HepG2 (cell line): ENCODE data around the gene EIF3A. TPM values are rescaled to one million over a fixed set of nuclear protein-coding genes. Genes with fewer than 3 reads are reported as not detected.

Experiments used
- ADNP ChIP-seq: sonication (generic); formaldehyde crosslinking; IDR thresholded peaks from 2 replicates; pipeline ENCODE4 v1.4.0; 2020; ENCODE audit warnings: missing genetic modification reagents
- ARNT2 ChIP-seq: sonication (generic); formaldehyde crosslinking; IDR thresholded peaks from 2 replicates; pipeline ENCODE4 v1.8.0; 2022; ENCODE audit warnings: mild to moderate bottlenecking, low read depth, missing genetic modification reagents, moderate library complexity
- BORCS8-MEF2B ChIP-seq: sonication (generic); formaldehyde crosslinking; IDR thresholded peaks from 2 replicates; pipeline ENCODE4 v1.8.0; 2022; ENCODE audit warnings: mild to moderate bottlenecking, missing genetic modification reagents
- BRD4 ChIP-seq: sonication (generic); formaldehyde crosslinking; IDR thresholded peaks from 2 replicates; pipeline ENCODE4 v1.4.0; 2020; ENCODE audit warnings: missing genetic modification reagents
- FOXK1 ChIP-seq: sonication (generic); formaldehyde crosslinking; IDR thresholded peaks from 2 replicates; pipeline ENCODE4 v1.4.0; 2020; ENCODE audit warnings: low read depth, missing genetic modification reagents, borderline replicate concordance
- GLI4 ChIP-seq: sonication (generic); formaldehyde crosslinking; IDR thresholded peaks from 2 replicates; pipeline ENCODE4 v1.5.1; 2020; ENCODE audit warnings: missing genetic modification reagents, mild to moderate bottlenecking, moderate library complexity, borderline replicate concordance
- GTF3A ChIP-seq: sonication (generic); formaldehyde crosslinking; conservative IDR thresholded peaks from 2 replicates; pipeline ENCODE4 v1.4.0; 2020; ENCODE audit warnings: mild to moderate bottlenecking, missing genetic modification reagents
- IRX3 ChIP-seq: sonication (generic); formaldehyde crosslinking; IDR thresholded peaks from 2 replicates; pipeline ENCODE4 v1.8.1; 2023; ENCODE audit warnings: mild to moderate bottlenecking, low read depth, missing genetic modification reagents, borderline replicate concordance
- RARG ChIP-seq: sonication (generic); formaldehyde crosslinking; IDR thresholded peaks from 2 replicates; pipeline ENCODE4 v1.4.0; 2020; ENCODE audit warnings: low read depth, mild to moderate bottlenecking, missing genetic modification reagents
- RBM39 ChIP-seq: fragments of 200-400 bp; formaldehyde crosslinking; IDR thresholded peaks from one replicate; pipeline ENCODE4 v1.6.1; 2018; ENCODE audit warnings: antibody characterized with exemption, mild to moderate bottlenecking, low read depth, low read length; ENCODE audit not compliant: poor library complexity, severe bottlenecking
- RELA ChIP-seq: sonication (generic); formaldehyde crosslinking; IDR thresholded peaks from 2 replicates; pipeline ENCODE4 v1.4.0; 2020; ENCODE audit warnings: missing genetic modification reagents
- RORA ChIP-seq: sonication (generic); formaldehyde crosslinking; IDR thresholded peaks from 2 replicates; pipeline ENCODE4 v1.5.0; 2020; ENCODE audit warnings: mild to moderate bottlenecking, missing genetic modification reagents, moderate library complexity
- SAP130 ChIP-seq: IDR thresholded peaks from 2 replicates; pipeline ENCODE4 v1.6.1; 2016; ENCODE audit warnings: low read depth
- SMAD9 ChIP-seq: sonication (generic); formaldehyde crosslinking; IDR thresholded peaks from 2 replicates; pipeline ENCODE4 v1.5.1; 2020; ENCODE audit warnings: mild to moderate bottlenecking, missing genetic modification reagents
- SRY ChIP-seq: sonication (generic); formaldehyde crosslinking; IDR thresholded peaks from 2 replicates; pipeline ENCODE4 v1.8.0; 2022; ENCODE audit warnings: mild to moderate bottlenecking, missing genetic modification reagents
- TCF7 ChIP-seq: sonication (generic); IDR thresholded peaks from 2 replicates; pipeline ENCODE4 v1.6.1; 2016; ENCODE audit warnings: antibody characterized with exemption, low read depth
- TOE1 ChIP-seq: sonication (generic); formaldehyde crosslinking; IDR thresholded peaks from 2 replicates; pipeline ENCODE4 v1.4.0; 2020; ENCODE audit warnings: mild to moderate bottlenecking, missing genetic modification reagents
- ZNF121 ChIP-seq: sonication (generic); formaldehyde crosslinking; IDR thresholded peaks from 2 replicates; pipeline ENCODE4 v1.5.0; 2020; ENCODE audit warnings: mild to moderate bottlenecking, missing genetic modification reagents
- ZNF225 ChIP-seq: sonication (generic); formaldehyde crosslinking; IDR thresholded peaks from 2 replicates; pipeline ENCODE4 v1.4.0; 2020; ENCODE audit warnings: mild to moderate bottlenecking, missing genetic modification reagents
- ZNF317 ChIP-seq: sonication (generic); formaldehyde crosslinking; IDR thresholded peaks from 2 replicates; pipeline ENCODE4 v1.5.0; 2020; ENCODE audit warnings: mild to moderate bottlenecking, missing genetic modification reagents
- ZNF678 ChIP-seq: sonication (generic); formaldehyde crosslinking; IDR thresholded peaks from 2 replicates; pipeline ENCODE4 v1.4.0; 2020; ENCODE audit warnings: mild to moderate bottlenecking, missing genetic modification reagents
- polyA plus RNA-seq, 8 experiments: library from polyadenylated mRNA; depleted of rRNA in 3 of 8; stranded (reverse) in 7 of 8; unstranded in 1 of 8; fragments of >200 nt; fragmentation: Illumina TruSeq in 4 of 8; extraction: Trizol in 4 of 8; gene quantifications; 2 replicates each; pipeline versions ENCODE4 v1.2.1 to v1.2.3, GENCODE V29; 2011 to 2016; ENCODE audit warnings: low read depth in 4 of 8, missing spikeins in 1 of 8, mixed read lengths in 1 of 8; ENCODE audit not compliant: insufficient read depth in 1 of 8
- total RNA-seq, 5 experiments: library from RNA; depleted of rRNA; stranded (reverse); fragments of >200 nt; fragmentation: Illumina TruSeq; extraction: Trizol; gene quantifications; 2 replicates each; pipeline ENCODE4 v1.2.3, GENCODE V29; 2016; ENCODE audit warnings: low read depth in 1 of 5
- TF ChIP-seq, protein P1 (sequence below): sonication (generic); formaldehyde crosslinking; IDR thresholded peaks from 2 replicates; pipeline ENCODE4 v1.9.0; 2021; ENCODE audit warnings: missing genetic modification reagents, borderline replicate concordance
- TF ChIP-seq, protein P2 (sequence below): sonication (generic); formaldehyde crosslinking; IDR thresholded peaks from 2 replicates; pipeline ENCODE4 v1.5.0; 2020; ENCODE audit warnings: mild to moderate bottlenecking, missing genetic modification reagents
- TF ChIP-seq, protein P3 (sequence below): sonication (generic); formaldehyde crosslinking; IDR thresholded peaks from 2 replicates; pipeline ENCODE4 v1.8.1; 2023; ENCODE audit warnings: mild to moderate bottlenecking, missing genetic modification reagents

EIF3A gene
- total and polyA plus RNA-seq, 2 of the 13 experiments (the other 11 are each of a cell fraction or from before 2014, with no cell fraction given), result 25.6 to 117 TPM

GRCh38 chr10:119028900-119029612 lies 51.6 kb downstream of the EIF3A start (continued):
- no peak for TF ChIP-seq RORA (CRISPR knock-in tag)
- TF ChIP-seq ZNF678 (CRISPR knock-in tag), result no peak
- TF ChIP-seq TOE1 (CRISPR knock-in tag), result no peak
- TF ChIP-seq ADNP (CRISPR knock-in tag), result no peak
- TF ChIP-seq TCF7, result no peak
- TF ChIP-seq, protein P1, sequence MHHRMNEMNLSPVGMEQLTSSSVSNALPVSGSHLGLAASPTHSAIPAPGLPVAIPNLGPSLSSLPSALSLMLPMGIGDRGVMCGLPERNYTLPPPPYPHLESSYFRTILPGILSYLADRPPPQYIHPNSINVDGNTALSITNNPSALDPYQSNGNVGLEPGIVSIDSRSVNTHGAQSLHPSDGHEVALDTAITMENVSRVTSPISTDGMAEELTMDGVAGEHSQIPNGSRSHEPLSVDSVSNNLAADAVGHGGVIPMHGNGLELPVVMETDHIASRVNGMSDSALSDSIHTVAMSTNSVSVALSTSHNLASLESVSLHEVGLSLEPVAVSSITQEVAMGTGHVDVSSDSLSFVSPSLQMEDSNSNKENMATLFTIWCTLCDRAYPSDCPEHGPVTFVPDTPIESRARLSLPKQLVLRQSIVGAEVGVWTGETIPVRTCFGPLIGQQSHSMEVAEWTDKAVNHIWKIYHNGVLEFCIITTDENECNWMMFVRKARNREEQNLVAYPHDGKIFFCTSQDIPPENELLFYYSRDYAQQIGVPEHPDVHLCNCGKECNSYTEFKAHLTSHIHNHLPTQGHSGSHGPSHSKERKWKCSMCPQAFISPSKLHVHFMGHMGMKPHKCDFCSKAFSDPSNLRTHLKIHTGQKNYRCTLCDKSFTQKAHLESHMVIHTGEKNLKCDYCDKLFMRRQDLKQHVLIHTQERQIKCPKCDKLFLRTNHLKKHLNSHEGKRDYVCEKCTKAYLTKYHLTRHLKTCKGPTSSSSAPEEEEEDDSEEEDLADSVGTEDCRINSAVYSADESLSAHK (CRISPR knock-in tag), result no peak
- TF ChIP-seq, protein P2, sequence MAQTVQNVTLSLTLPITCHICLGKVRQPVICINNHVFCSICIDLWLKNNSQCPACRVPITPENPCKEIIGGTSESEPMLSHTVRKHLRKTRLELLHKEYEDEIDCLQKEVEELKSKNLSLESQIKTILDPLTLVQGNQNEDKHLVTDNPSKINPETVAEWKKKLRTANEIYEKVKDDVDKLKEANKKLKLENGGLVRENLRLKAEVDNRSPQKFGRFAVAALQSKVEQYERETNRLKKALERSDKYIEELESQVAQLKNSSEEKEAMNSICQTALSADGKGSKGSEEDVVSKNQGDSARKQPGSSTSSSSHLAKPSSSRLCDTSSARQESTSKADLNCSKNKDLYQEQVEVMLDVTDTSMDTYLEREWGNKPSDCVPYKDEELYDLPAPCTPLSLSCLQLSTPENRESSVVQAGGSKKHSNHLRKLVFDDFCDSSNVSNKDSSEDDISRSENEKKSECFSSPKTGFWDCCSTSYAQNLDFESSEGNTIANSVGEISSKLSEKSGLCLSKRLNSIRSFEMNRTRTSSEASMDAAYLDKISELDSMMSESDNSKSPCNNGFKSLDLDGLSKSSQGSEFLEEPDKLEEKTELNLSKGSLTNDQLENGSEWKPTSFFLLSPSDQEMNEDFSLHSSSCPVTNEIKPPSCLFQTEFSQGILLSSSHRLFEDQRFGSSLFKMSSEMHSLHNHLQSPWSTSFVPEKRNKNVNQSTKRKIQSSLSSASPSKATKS, result no peak
- peak; percentile 17; the same call in 1 of the 2 replicates for TF ChIP-seq IRX3
- TF ChIP-seq ZNF225 (CRISPR knock-in tag), result peak; percentile 57; the same call in 1 of the 2 replicates
- TF ChIP-seq, protein P3, sequence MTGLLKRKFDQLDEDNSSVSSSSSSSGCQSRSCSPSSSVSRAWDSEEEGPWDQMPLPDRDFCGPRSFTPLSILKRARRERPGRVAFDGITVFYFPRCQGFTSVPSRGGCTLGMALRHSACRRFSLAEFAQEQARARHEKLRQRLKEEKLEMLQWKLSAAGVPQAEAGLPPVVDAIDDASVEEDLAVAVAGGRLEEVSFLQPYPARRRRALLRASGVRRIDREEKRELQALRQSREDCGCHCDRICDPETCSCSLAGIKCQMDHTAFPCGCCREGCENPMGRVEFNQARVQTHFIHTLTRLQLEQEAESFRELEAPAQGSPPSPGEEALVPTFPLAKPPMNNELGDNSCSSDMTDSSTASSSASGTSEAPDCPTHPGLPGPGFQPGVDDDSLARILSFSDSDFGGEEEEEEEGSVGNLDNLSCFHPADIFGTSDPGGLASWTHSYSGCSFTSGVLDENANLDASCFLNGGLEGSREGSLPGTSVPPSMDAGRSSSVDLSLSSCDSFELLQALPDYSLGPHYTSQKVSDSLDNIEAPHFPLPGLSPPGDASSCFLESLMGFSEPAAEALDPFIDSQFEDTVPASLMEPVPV (CRISPR knock-in tag), result no peak
- TF ChIP-seq RELA, result no peak
- TF ChIP-seq FOXK1 (CRISPR knock-in tag), result no peak
- no peak for TF ChIP-seq ZNF121 (CRISPR knock-in tag)
- 0 out of 2 replicates have a peak, but pooled peaks have one; percentile 53 for TF ChIP-seq GLI4 (CRISPR knock-in tag)
- no peak for TF ChIP-seq BRD4 (CRISPR knock-in tag)
- peak; percentile 64; the same call in 1 of the 2 replicates for TF ChIP-seq SAP130 (CRISPR knock-in tag)
- TF ChIP-seq GTF3A, result no peak
- no peak for TF ChIP-seq SRY (CRISPR knock-in tag)
- peak; percentile 69 for TF ChIP-seq RBM39
- no peak for TF ChIP-seq RARG (CRISPR knock-in tag)
- 0 out of 2 replicates have a peak, but pooled peaks have one; percentile 21 for TF ChIP-seq ZNF317 (CRISPR knock-in tag)
- TF ChIP-seq ARNT2 (CRISPR knock-in tag), result no peak
- no peak for TF ChIP-seq BORCS8-MEF2B
- 0 out of 2 replicates have a peak, but pooled peaks have one; percentile 37 for TF ChIP-seq SMAD9 (CRISPR knock-in tag)
